Stimulated activated effector memory CD8-positive, alpha-beta T cell treated with anti-CD3 and anti-CD28 coated beads, Interleukin-12 subunit alpha, Interleukin-12 subunit beta, amount 100 ng/mL, for 72 hours (primary cell): ENCODE measurements around the gene PRMT5.
A peak's percentile ranks its signal among the peaks of the same experiment; 100 is the strongest.

Source experiments
- ATAC-seq: fragments of 150-1000 bp; cut with Tn5 transposase; 2 replicates; pipeline ENCODE4 v1.10.0; 2021
- DNase-seq, 2 donors: peaks; one replicate each; pipeline ENCODE4 v3.0.0; 2021 to 2022; ENCODE audit warnings: low spot score in 2 of 2
- H3K27ac Mint-ChIP-seq: one replicate; pipeline ENCODE4 v1.8.0; 2022; ENCODE audit warnings: mild to moderate bottlenecking, mixed read lengths
- H3K36me3 Mint-ChIP-seq: one replicate; pipeline ENCODE4 v1.8.0; 2022; ENCODE audit warnings: mild to moderate bottlenecking, mixed read lengths
- H3K4me1 Mint-ChIP-seq: one replicate; pipeline ENCODE4 v1.8.0; 2022; ENCODE audit warnings: mixed read lengths
- H3K4me3 Mint-ChIP-seq: one replicate; pipeline ENCODE4 v1.8.0; 2022; ENCODE audit warnings: mild to moderate bottlenecking, mixed read lengths
- H3K9me3 Mint-ChIP-seq: one replicate; pipeline ENCODE4 v1.8.0; 2022; ENCODE audit warnings: mixed read lengths

The PRMT5 gene

GRCh38 chr14:22895402-22895801 is 33.8 kb downstream of the PRMT5 start:
- no peak overlapping the region for H3K4me3 Mint-ChIP-seq
- DNase-seq (no peak), ATAC-seq (no peak)
- H3K9me3 Mint-ChIP-seq: no peaks in the 10 kb centered on the region
- H3K36me3 Mint-ChIP-seq: peaks cover 6% of the 10 kb centered on the region
- no peak overlapping the region for H3K27ac Mint-ChIP-seq
- peaks cover 10% of the 10 kb centered on the region for H3K4me1 Mint-ChIP-seq

- ATAC-seq (no peak), DNase-seq (no peak)
- H3K36me3 Mint-ChIP-seq: peaks cover 5% of the 10 kb centered on the region
- no peaks in the 10 kb centered on the region for H3K9me3 Mint-ChIP-seq
- H3K4me1 Mint-ChIP-seq: peaks cover 16% of the 10 kb centered on the region
- H3K4me3 Mint-ChIP-seq: no peak overlapping the region
- peak overlapping the region; percentile 9 for H3K27ac Mint-ChIP-seq
Observed at GRCh38 chr14:22893706-22894105, 35.5 kb downstream of the PRMT5 start.

GRCh38 chr14:22892488-22892887 is 36.7 kb downstream of the PRMT5 start:
- peak overlapping the region; percentile 64 for H3K27ac Mint-ChIP-seq
- DNase-seq: no peak

GRCh38 chr14:22890416-22890815 is 38.8 kb downstream of the PRMT5 start:
- DNase-seq: no peak
- no peak for ATAC-seq
- peaks cover 25% of the 10 kb centered on the region for H3K4me1 Mint-ChIP-seq
- H3K9me3 Mint-ChIP-seq: no peaks in the 10 kb centered on the region
- H3K36me3 Mint-ChIP-seq: no peaks in the 10 kb centered on the region
- H3K4me3 Mint-ChIP-seq: no peak overlapping the region
- no peak overlapping the region for H3K27ac Mint-ChIP-seq

More at GRCh38 chr14:22892488-22892887, 36.7 kb downstream of the PRMT5 start:
- H3K4me3 Mint-ChIP-seq: no peak overlapping the region
- no peak for ATAC-seq
- H3K9me3 Mint-ChIP-seq: no peaks in the 10 kb centered on the region
- peaks cover 14% of the 10 kb centered on the region for H3K4me1 Mint-ChIP-seq
- no peaks in the 10 kb centered on the region for H3K36me3 Mint-ChIP-seq

- ATAC-seq: no peak
Observed at GRCh38 chr14:22888662-22889061, 40.5 kb downstream of the PRMT5 start.

DNA sequence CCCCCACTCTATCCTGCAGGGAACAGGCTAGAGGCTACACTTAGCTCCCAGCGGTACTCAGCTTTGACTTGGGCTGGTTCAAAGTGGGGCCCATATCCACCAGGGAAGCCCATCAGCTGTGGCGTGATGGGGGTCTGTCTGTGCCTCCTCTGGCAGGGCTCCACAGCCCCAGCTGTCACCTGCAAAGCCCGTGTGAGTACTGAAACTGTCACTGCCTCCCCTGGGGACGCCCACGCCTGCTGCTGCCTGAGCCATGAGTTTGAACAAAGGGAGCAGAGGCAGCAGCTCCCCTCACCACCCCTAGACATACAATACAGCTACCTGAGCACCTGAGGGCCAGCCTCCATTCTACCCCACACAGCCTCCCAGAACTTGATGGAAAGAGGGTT is 41.2 kb downstream of the PRMT5 start:
- Mint-ChIP-seq H3K27ac (peak overlapping the region; percentile 82), H3K36me3 (peaks cover under 1% of the 10 kb centered on the region), H3K9me3 (no peaks in the 10 kb centered on the region), H3K4me3 (peak overlapping the region; percentile 69), H3K4me1 (peaks cover 41% of the 10 kb centered on the region)
- DNase-seq: no peak
- peak; percentile 11 for ATAC-seq

More at GRCh38 chr14:22888662-22889061, 40.5 kb downstream of the PRMT5 start:
- no peak for DNase-seq
- no peaks in the 10 kb centered on the region for H3K36me3 Mint-ChIP-seq
- H3K27ac Mint-ChIP-seq: no peak overlapping the region
- peaks cover 36% of the 10 kb centered on the region for H3K4me1 Mint-ChIP-seq
- no peak overlapping the region for H3K4me3 Mint-ChIP-seq
- no peaks in the 10 kb centered on the region for H3K9me3 Mint-ChIP-seq

GRCh38 chr14:22887260-22887989 is 41.8 kb downstream of the PRMT5 start:
- peaks cover 6% of the 10 kb centered on the region for H3K36me3 Mint-ChIP-seq
- no peak for DNase-seq
- peak overlapping the region; percentile 69 for H3K4me3 Mint-ChIP-seq
- peak overlapping the region; percentile 82 for H3K27ac Mint-ChIP-seq
- ATAC-seq: peak; percentile 22
- H3K4me1 Mint-ChIP-seq: peaks cover 42% of the 10 kb centered on the region
- H3K9me3 Mint-ChIP-seq: no peaks in the 10 kb centered on the region

- Mint-ChIP-seq H3K36me3 (peaks cover 6% of the 10 kb centered on the region), H3K4me1 (peaks cover 42% of the 10 kb centered on the region), H3K9me3 (no peaks in the 10 kb centered on the region), H3K27ac (peak overlapping the region; percentile 82), H3K4me3 (peak overlapping the region; percentile 69)
- ATAC-seq (peak; percentile 79), DNase-seq (peak; percentile 44 to 80)
Observed at GRCh38 chr14:22886500-22887259, 42.5 kb downstream of the PRMT5 start.

GRCh38 chr14:22885975-22886374 is 43.2 kb downstream of the PRMT5 start:
- H3K9me3 Mint-ChIP-seq: no peaks in the 10 kb centered on the region
- peak overlapping the region; percentile 69 for H3K4me3 Mint-ChIP-seq
- DNase-seq (no peak), ATAC-seq (no peak)
- peak overlapping the region; percentile 46 for H3K27ac Mint-ChIP-seq
- peaks cover 6% of the 10 kb centered on the region for H3K36me3 Mint-ChIP-seq
- peaks cover 42% of the 10 kb centered on the region for H3K4me1 Mint-ChIP-seq

DNA sequence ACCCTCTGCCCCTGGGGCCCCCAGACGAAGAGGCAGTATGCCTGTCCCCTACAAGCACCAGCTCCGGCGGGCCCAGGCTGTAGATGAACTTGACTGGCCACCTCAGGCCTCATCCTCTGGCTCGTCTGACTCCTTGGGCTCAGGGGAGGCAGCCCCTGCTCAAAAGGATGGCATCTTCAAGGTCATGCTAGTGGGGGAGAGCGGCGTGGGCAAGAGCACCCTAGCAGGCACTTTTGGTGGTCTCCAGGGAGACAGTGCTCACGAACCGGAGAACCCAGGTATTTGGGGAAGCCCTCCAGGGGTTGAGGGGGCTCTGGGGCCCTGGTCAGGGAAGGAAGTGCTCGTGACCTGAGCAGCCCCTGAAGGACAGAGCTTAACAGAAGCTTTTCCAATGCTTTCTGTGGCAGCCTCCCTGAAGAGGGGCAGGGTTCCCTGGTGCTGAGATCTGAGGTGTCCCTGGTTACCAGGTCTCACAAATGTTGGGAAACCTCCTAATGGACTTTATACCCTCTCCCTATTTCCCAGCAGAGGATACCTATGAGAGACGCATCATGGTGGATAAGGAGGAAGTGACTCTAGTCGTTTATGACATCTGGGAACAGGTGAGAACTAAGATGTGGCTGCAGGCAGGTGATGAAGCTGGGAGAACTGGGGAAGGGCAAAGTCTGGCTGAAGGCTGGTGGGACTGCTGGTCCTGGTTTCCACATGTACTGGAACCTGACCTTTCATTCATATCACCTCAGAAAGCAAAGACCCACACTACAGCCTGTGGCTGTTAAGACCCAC is 44.2 kb downstream of the PRMT5 start:
- Mint-ChIP-seq H3K36me3 (peaks cover 6% of the 10 kb centered on the region), H3K4me1 (peaks cover 39% of the 10 kb centered on the region), H3K9me3 (no peaks in the 10 kb centered on the region), H3K27ac (no peak overlapping the region), H3K4me3 (no peak overlapping the region)
- ATAC-seq (no peak), DNase-seq (no peak)

GRCh38 chr14:22884076-22884737 is 45.0 kb downstream of the PRMT5 start:
- Mint-ChIP-seq H3K27ac (no peak overlapping the region), H3K4me1 (peaks cover 36% of the 10 kb centered on the region), H3K9me3 (no peaks in the 10 kb centered on the region), H3K36me3 (peaks cover 11% of the 10 kb centered on the region), H3K4me3 (no peak overlapping the region)
- no peak for DNase-seq
- ATAC-seq: no peak

DNA sequence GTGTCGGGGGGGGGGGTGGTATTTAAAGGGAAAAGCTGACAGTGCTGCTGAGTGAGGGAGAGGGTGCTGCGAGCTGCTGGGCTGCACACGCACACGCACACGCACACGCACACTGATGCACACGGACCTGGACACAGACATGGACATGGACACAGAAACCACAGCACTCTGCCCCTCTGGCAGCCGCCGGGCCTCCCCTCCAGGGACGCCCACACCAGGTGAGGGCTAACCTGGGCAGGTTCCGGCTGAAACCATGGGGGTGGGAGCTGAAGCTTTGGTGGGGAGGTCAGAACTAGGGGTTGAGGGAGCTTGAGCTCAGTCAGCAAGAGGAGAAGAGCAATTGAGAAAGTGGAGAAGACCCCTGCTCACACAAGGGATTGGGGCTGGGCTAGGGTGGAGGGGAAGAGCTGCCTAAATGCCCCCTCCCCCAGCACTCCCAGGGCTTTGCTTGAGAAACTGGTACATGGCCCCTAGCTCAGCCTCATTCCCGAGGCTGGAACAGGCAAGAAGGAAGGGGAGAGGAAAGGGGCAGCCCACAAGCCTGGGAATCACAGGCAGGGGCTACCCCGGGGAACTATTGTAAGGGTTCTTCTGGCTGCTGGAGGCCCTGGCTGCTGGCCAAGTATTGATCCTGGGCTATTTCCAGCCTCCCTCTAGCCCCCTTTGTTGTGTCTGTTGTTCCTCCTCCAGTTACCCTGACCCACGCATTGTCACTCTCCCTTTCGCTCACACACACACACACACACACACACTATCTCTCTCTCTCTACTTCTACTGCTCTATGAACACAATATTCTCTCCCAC is 45.8 kb downstream of the PRMT5 start, which contains the start of gene REM2:
Gene REM2 (plus strand): TSS at position 50 of the 804 bp plus-strand sequence. CDS start 66 bp downstream, at position 116.
- H3K4me1 Mint-ChIP-seq: peaks cover 44% of the 10 kb centered on the region
- H3K27ac Mint-ChIP-seq: peak within 1 kb of the TSS; percentile 60
- H3K9me3 Mint-ChIP-seq: no peaks in the 10 kb centered on the region
- ATAC-seq: no peak
- H3K36me3 Mint-ChIP-seq: peaks cover 19% of the 10 kb centered on the region
- H3K4me3 Mint-ChIP-seq: no peak within 1 kb of the TSS
- no peak for DNase-seq

GRCh38 chr14:22882529-22883172 is 46.5 kb downstream of the PRMT5 start:
- peaks cover 27% of the 10 kb centered on the region for H3K36me3 Mint-ChIP-seq
- H3K4me3 Mint-ChIP-seq: no peak overlapping the region
- no peak for ATAC-seq
- DNase-seq: no peak
- H3K27ac Mint-ChIP-seq: peak overlapping the region; percentile 60
- peaks cover 40% of the 10 kb centered on the region for H3K4me1 Mint-ChIP-seq
- H3K9me3 Mint-ChIP-seq: no peaks in the 10 kb centered on the region

DNA sequence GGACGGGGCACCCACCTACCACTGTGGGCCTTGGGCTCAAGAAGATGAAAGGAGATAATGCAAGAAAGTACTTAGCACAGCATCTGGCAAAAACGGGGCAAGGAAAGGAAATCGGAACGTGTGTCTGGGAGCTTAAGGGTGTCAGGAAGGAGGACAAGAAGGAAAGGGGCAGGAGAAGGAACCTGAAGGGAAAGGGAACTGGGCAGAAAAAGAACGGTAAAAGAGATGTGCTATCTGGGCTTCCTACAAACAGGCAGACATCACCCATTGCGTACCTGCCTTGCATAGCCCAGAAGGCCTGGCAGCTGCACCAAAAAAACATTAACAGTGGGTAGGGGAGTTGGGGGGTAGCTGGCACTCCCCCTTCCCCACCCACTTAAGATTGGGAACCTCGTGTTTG is 47.1 kb downstream of the PRMT5 start:
- ATAC-seq (no peak), DNase-seq (no peak)
- Mint-ChIP-seq H3K36me3 (peaks cover 32% of the 10 kb centered on the region), H3K27ac (no peak overlapping the region), H3K4me3 (no peak overlapping the region), H3K4me1 (peaks cover 35% of the 10 kb centered on the region), H3K9me3 (no peaks in the 10 kb centered on the region)
